PFSK-1 (cell line): ENCODE measurements around the gene DCHS1.

Source experiments
- FOXP2 ChIP-seq: optimal IDR thresholded peaks from 2 replicates; pipeline ENCODE3; 2011; ENCODE audit warnings: borderline replicate concordance, control low read depth, inconsistent platforms; ENCODE audit not compliant: insufficient read depth; ENCODE audit errors: extremely low read length, extremely low read depth
- POLR2AphosphoS5 ChIP-seq: IDR thresholded peaks from 2 replicates; pipeline ENCODE4 v1.6.1; 2012; ENCODE audit warnings: low read depth, mild to moderate bottlenecking, control low read depth, low read length, moderate library complexity
- REST ChIP-seq, 2 experiments: IDR thresholded peaks; 2 replicates each; pipeline versions ENCODE4 v1.6.1 to v1.8.0; 2011 to 2012; ENCODE audit warnings: low read depth in 2 of 2, low read length in 2 of 2, control low read depth in 1 of 2, inconsistent platforms in 1 of 2, mild to moderate bottlenecking in 1 of 2, moderate library complexity in 1 of 2; ENCODE audit not compliant: insufficient read depth in 1 of 2
- SIN3A ChIP-seq: IDR thresholded peaks from 2 replicates; pipeline ENCODE4 v1.6.1; 2012; ENCODE audit warnings: mild to moderate bottlenecking, low read length, moderate library complexity, borderline replicate concordance; ENCODE audit not compliant: insufficient read depth
- TAF1 ChIP-seq: IDR thresholded peaks from 2 replicates; pipeline ENCODE4 v1.6.1; 2012; ENCODE audit warnings: low read length, control low read depth, borderline replicate concordance; ENCODE audit not compliant: insufficient read depth

Gene DCHS1

DNA sequence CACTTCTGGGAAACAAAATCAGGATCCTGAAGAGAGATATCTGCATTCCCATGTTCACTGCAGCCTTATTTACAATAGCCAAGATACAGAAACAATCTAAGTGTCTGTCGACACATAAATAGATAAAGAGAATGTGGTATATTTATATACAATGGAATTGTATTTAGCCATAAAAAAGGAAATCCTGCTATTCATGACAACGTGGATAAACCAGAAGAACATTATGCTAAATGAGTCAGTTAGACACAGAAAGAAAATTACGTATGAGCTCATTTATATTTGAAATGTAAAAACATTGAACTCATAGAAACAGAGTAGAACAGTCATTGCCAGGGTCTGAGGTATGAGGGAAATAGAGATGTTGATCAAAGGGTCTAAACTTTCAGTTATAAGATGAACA, 21.4 kb upstream of the DCHS1 start:
- TF ChIP-seq FOXP2 (no peak), SIN3A (no peak)

DNA sequence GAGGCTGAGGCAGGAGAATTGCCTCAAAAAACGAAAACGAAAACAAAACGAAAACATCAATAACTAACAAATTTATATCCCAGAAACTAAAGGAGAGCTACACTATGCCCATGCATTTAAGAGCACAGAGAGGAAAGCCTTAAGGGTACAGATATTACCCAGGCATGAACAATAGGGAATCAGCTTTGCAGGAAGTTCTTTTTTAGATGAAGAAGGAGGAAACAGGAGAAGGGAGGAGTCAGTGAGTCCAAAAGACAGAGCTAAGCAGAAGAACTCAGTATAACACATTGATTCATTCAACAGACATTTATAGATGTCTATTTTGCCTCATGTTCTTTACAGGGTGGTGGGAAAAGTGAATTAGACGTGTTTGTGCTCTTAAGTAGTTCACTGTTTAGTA, 19.3 kb upstream of the DCHS1 start:
- TF ChIP-seq REST (IDR thresholded peaks at IDR 0.05; ENCODE audit: insufficient read depth in 1 of 2, low read depth in 2 of 2, low read length in 2 of 2), result no peak
- TF ChIP-seq SIN3A, result no peak
- no peak for TF ChIP-seq TAF1
- TF ChIP-seq FOXP2, result no peak
- no peak for TF ChIP-seq POLR2AphosphoS5

GRCh38 chr11:6674219-6674597, 18.6 kb upstream of the DCHS1 start:
- TF ChIP-seq FOXP2, result no peak
- no peak for TF ChIP-seq POLR2AphosphoS5
- no peak for TF ChIP-seq REST (IDR thresholded peaks at IDR 0.05; ENCODE audit: insufficient read depth in 1 of 2, low read depth in 2 of 2, low read length in 2 of 2)
- no peak for TF ChIP-seq TAF1
- no peak for TF ChIP-seq SIN3A

- TF ChIP-seq TAF1 (no peak), POLR2AphosphoS5 (no peak), SIN3A (no peak), REST (IDR thresholded peaks at IDR 0.05; ENCODE audit: insufficient read depth in 1 of 2, low read depth in 2 of 2, low read length in 2 of 2) (no peak), FOXP2 (no peak)
These were observed 18.1 kb upstream of the DCHS1 start for GRCh38 chr11:6673523-6674218.

GRCh38 chr11:6671991-6672390, 16.4 kb upstream of the DCHS1 start:
- no peak for TF ChIP-seq TAF1
- no peak for TF ChIP-seq SIN3A
- TF ChIP-seq REST (IDR thresholded peaks at IDR 0.05; ENCODE audit: insufficient read depth in 1 of 2, low read depth in 2 of 2, low read length in 2 of 2), result no peak
- no peak for TF ChIP-seq FOXP2
- TF ChIP-seq POLR2AphosphoS5, result no peak
